HepG2 (cell line): ENCODE measurements around the gene TM9SF2. TPM values are rescaled to one million over a fixed set of nuclear protein-coding genes. Genes with fewer than 3 reads are reported as not detected.
A peak's percentile ranks its signal among the peaks of the same experiment; 100 is the strongest.
"Not testable (repeated sequence)": the region's sequence is repeated elsewhere in the genome, so short reads cannot be mapped to it uniquely, and the experiment has no call there.

ENCODE experiments used
- ATAC-seq: fragments of 200-7000 bp; cut with Tn5 transposase; 3 replicates; pipeline ENCODE4 v1.9.1; 2020; ENCODE audit warnings: mild to moderate bottlenecking, moderate library complexity
- BruUV-seq: library from RNA; stranded (reverse); fragments of 400-500 nt; replicated peaks from 2 replicates; lab custom pipeline; 2021; lab: Mats Ljungman, UMichigan
- CTCF ChIA-PET: fragments of 300-600 bp; formaldehyde crosslinking; extraction: SDS; loops from one replicate; lab custom pipeline; 2021; ENCODE audit warnings: low total read pairs, inconsistent platforms, low intra/inter-chr PET ratio; lab: Yijun Ruan, JAX
- POLR2A ChIA-PET: fragments of 350-600 bp; sonication (Branson Sonifier 250); formaldehyde crosslinking; loops from one replicate; lab custom pipeline; 2020; ENCODE audit warnings: antibody characterized with exemption, inconsistent platforms; lab: Yijun Ruan, JAX
- DNase-seq: peaks from one replicate; pipeline ENCODE4 v3.0.0-alpha.2; 2015; ENCODE audit warnings: low spot score
- FAIRE-seq: peaks from 3 replicates; lab custom pipeline; 2011; peaks lifted over from hg19 to GRCh38; lab: Jason Lieb, UNC
- H2AFZ ChIP-seq: one replicate; pipeline ENCODE4 v1.6.1; 2011; ENCODE audit warnings: low read length, inconsistent platforms
- H3K27ac ChIP-seq: fragments of 300-600 bp; 3 replicates; pipeline ENCODE4 v1.8.0; 2011; ENCODE audit warnings: mixed run types, mild to moderate bottlenecking, mixed read lengths, low read length, inconsistent platforms; ENCODE audit not compliant: insufficient read depth; ENCODE audit errors: extremely low read length
- H3K27me3 ChIP-seq, 2 experiments: fragments of 200-600 bp in 1 of 2; 2 replicates in 1 of 2; 3 replicates in 1 of 2; pipeline versions ENCODE4 v1.6.0 to v1.8.0; 2011; ENCODE audit warnings: low read length in 2 of 2, mild to moderate bottlenecking in 2 of 2, moderate library complexity in 2 of 2, inconsistent platforms in 1 of 2; ENCODE audit not compliant: insufficient read depth in 2 of 2, control insufficient read depth in 1 of 2
- H3K36me3 ChIP-seq, 2 experiments: fragments of 200-600 bp in 1 of 2; replicated peaks in 1 of 2; 2 replicates in 1 of 2; 3 replicates in 1 of 2; pipeline versions ENCODE4 v1.5.1 to v1.8.0; 2011; ENCODE audit warnings: low read length in 2 of 2, inconsistent platforms in 1 of 2; ENCODE audit not compliant: insufficient read depth in 2 of 2, control insufficient read depth in 1 of 2
- H3K4me1 ChIP-seq: 2 replicates; pipeline ENCODE4 v1.5.1; 2012; ENCODE audit warnings: low read length, inconsistent platforms; ENCODE audit not compliant: insufficient read depth
- H3K4me2 ChIP-seq: 2 replicates; pipeline ENCODE4 v1.6.0; 2011; ENCODE audit warnings: low read depth, low read length, inconsistent platforms
- H3K4me3 ChIP-seq, 3 experiments: fragments of 200-600 bp in 1 of 3; sonication (generic), shearing (Covaris generic) in 1 of 3; replicated peaks in 1 of 3; 2 replicates each; pipeline ENCODE4 v1.5.1; 2011 to 2016; ENCODE audit warnings: low read length in 3 of 3, inconsistent platforms in 2 of 3, low read depth in 2 of 3, mild to moderate bottlenecking in 2 of 3, control low read depth in 1 of 3, mixed read lengths in 1 of 3; ENCODE audit not compliant: insufficient read depth in 1 of 3
- H3K79me2 ChIP-seq: one replicate; pipeline ENCODE4 v1.6.1; 2011; ENCODE audit warnings: low read length, inconsistent platforms; ENCODE audit not compliant: insufficient read depth
- H3K9ac ChIP-seq: 2 replicates; pipeline ENCODE4 v1.6.0; 2011; ENCODE audit warnings: mild to moderate bottlenecking, low read depth, low read length, inconsistent platforms; ENCODE audit not compliant: insufficient read depth
- H3K9me3 ChIP-seq: 2 replicates; pipeline ENCODE4 v1.5.1; 2012; ENCODE audit warnings: mild to moderate bottlenecking, low read length
- H4K20me1 ChIP-seq: 2 replicates; pipeline ENCODE4 v1.6.0; 2011; ENCODE audit warnings: inconsistent platforms, mild to moderate bottlenecking, low read length, moderate library complexity; ENCODE audit not compliant: insufficient read depth
- ATRX ChIP-seq: sonication (generic); formaldehyde crosslinking; IDR thresholded peaks from 2 replicates; pipeline ENCODE4 v1.4.0; 2020; ENCODE audit warnings: missing genetic modification reagents, borderline replicate concordance
- HCFC1 ChIP-seq: fragments of 150-350 bp; IDR thresholded peaks from 2 replicates; pipeline ENCODE4 v1.6.1; 2014; ENCODE audit warnings: low read depth, low read length
- HMGA1 ChIP-seq: sonication (generic); formaldehyde crosslinking; conservative IDR thresholded peaks from 2 replicates; pipeline ENCODE4 v1.4.0; 2020; ENCODE audit warnings: missing genetic modification reagents
- IRX3 ChIP-seq: sonication (generic); formaldehyde crosslinking; IDR thresholded peaks from 2 replicates; pipeline ENCODE4 v1.8.1; 2023; ENCODE audit warnings: mild to moderate bottlenecking, low read depth, missing genetic modification reagents, borderline replicate concordance
- KDM1A ChIP-seq: IDR thresholded peaks from 2 replicates; pipeline ENCODE4 v1.6.1; 2016; ENCODE audit warnings: missing compliant biosample characterization
- POLR2AphosphoS2 ChIP-seq: IDR thresholded peaks from 2 replicates; pipeline ENCODE4 v1.6.1; 2011; ENCODE audit warnings: low read depth, low read length, improper control_type of control experiment
- SKI ChIP-seq: fragments of 450-650 bp; IDR thresholded peaks from one replicate; pipeline ENCODE4 v1.6.1; 2018; ENCODE audit warnings: mild to moderate bottlenecking; ENCODE audit not compliant: partially characterized antibody
- ZMYM4 ChIP-seq: sonication (generic); formaldehyde crosslinking; IDR thresholded peaks from 2 replicates; pipeline ENCODE4 v1.8.1; 2023; ENCODE audit warnings: mild to moderate bottlenecking, missing genetic modification reagents
- ZSCAN29 ChIP-seq: sonication (generic); formaldehyde crosslinking; conservative IDR thresholded peaks from 2 replicates; pipeline ENCODE4 v1.4.0; 2020; ENCODE audit warnings: mild to moderate bottlenecking, missing genetic modification reagents
- WGBS: methylation state at CpG from one replicate; pipeline ENCODE4 v1.1.6; 2017; ENCODE audit warnings: low lambda C conversion rate; 5-methylcytosine and 5-hydroxymethylcytosine counted together
- in situ Hi-C: cut with HindIII; loops from 2 replicates; pipeline ENCODE4 v1.10.0; 2017; ENCODE audit warnings: low pct_unique_long_range_greater_than_20kb; ENCODE audit not compliant: extremely low pct_ligation_motif_present
- intact Hi-C: fragments of 100-400 bp; cut with micrococcal nuclease; formaldehyde crosslinking; loops from one replicate; pipeline ENCODE4 v1.10.0; 2022; ENCODE audit not compliant: unreplicated experiment
- polyA plus RNA-seq, 8 experiments: library from polyadenylated mRNA; depleted of rRNA in 3 of 8; stranded (reverse) in 7 of 8; unstranded in 1 of 8; fragments of >200 nt; fragmentation: Illumina TruSeq in 4 of 8; extraction: Trizol in 4 of 8; gene quantifications; 2 replicates each; pipeline versions ENCODE4 v1.2.1 to v1.2.3, GENCODE V29; 2011 to 2016; ENCODE audit warnings: low read depth in 4 of 8, missing spikeins in 1 of 8, mixed read lengths in 1 of 8; ENCODE audit not compliant: insufficient read depth in 1 of 8
- total RNA-seq, 5 experiments: library from RNA; depleted of rRNA; stranded (reverse); fragments of >200 nt; fragmentation: Illumina TruSeq; extraction: Trizol; gene quantifications; 2 replicates each; pipeline ENCODE4 v1.2.3, GENCODE V29; 2016; ENCODE audit warnings: low read depth in 1 of 5
- TF ChIP-seq, protein P1 (sequence below): sonication (generic); formaldehyde crosslinking; IDR thresholded peaks from 2 replicates; pipeline ENCODE4 v1.4.0; 2020; ENCODE audit warnings: mild to moderate bottlenecking, low read depth, missing genetic modification reagents

TM9SF2 gene
- total and polyA plus RNA-seq, 2 of the 13 experiments (the other 11 are each of a cell fraction or from before 2014, with no cell fraction given), result 94.1 to 123 TPM

GRCh38 chr13:99459099-99459850 lies 42.0 kb upstream of the TM9SF2 start:
- ChIA-PET CTCF (no interaction called here), POLR2A (no interaction called here)
- H3K79me2 ChIP-seq, result no peaks in the 10 kb centered on the region
- ATAC-seq (peak; percentile 95), DNase-seq (peak; percentile 20), FAIRE-seq (no peak)
- no peaks in the 10 kb centered on the region for H4K20me1 ChIP-seq
- no peak overlapping the region for H3K27ac ChIP-seq
- H3K4me2 ChIP-seq, result no peak overlapping the region
- H3K4me3 ChIP-seq, result no peak overlapping the region
- TF ChIP-seq, protein P1, sequence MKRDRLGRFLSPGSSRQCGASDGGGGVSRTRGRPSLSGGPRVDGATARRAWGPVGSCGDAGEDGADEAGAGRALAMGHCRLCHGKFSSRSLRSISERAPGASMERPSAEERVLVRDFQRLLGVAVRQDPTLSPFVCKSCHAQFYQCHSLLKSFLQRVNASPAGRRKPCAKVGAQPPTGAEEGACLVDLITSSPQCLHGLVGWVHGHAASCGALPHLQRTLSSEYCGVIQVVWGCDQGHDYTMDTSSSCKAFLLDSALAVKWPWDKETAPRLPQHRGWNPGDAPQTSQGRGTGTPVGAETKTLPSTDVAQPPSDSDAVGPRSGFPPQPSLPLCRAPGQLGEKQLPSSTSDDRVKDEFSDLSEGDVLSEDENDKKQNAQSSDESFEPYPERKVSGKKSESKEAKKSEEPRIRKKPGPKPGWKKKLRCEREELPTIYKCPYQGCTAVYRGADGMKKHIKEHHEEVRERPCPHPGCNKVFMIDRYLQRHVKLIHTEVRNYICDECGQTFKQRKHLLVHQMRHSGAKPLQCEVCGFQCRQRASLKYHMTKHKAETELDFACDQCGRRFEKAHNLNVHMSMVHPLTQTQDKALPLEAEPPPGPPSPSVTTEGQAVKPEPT (CRISPR knock-in tag), result no peak
- TF ChIP-seq ZMYM4 (CRISPR knock-in tag) (no peak), HCFC1 (no peak), POLR2AphosphoS2 (no peak), KDM1A (CRISPR knock-in tag) (no peak), ATRX (CRISPR knock-in tag) (no peak), IRX3 (CRISPR knock-in tag) (no peak), ZSCAN29 (CRISPR knock-in tag) (no peak), HMGA1 (no peak), SKI (no peak)
- intact Hi-C loops (no loop called here), in situ Hi-C loops (no loop called here)
- H3K9ac ChIP-seq, result no peak overlapping the region
- H3K9me3 ChIP-seq, result no peaks in the 10 kb centered on the region
- H3K4me1 ChIP-seq, result no peaks in the 10 kb centered on the region
- no peak overlapping the region for H2AFZ ChIP-seq
- no TSS peak for BruUV-seq
- H3K27me3 ChIP-seq, result peaks cover 0 to 8% of the 10 kb centered on the region in 2 experiments; a peak in 2 of 5 replicates
- no peaks in the 10 kb centered on the region for H3K36me3 ChIP-seq
- 47% methylated on average over 10 of the region's 10 CpGs for WGBS

GRCh38 chr13:99460802-99461201 lies 40.5 kb upstream of the TM9SF2 start:
- H3K36me3 ChIP-seq, FAIRE-seq, H3K9me3 ChIP-seq, H3K4me3 ChIP-seq, CTCF ChIA-PET, in situ Hi-C loops, DNase-seq, H3K27ac ChIP-seq, H2AFZ ChIP-seq, H4K20me1 ChIP-seq, POLR2A ChIA-PET, BruUV-seq, ATAC-seq, intact Hi-C loops, H3K4me2 ChIP-seq, H3K79me2 ChIP-seq, H3K9ac ChIP-seq, H3K27me3 ChIP-seq, H3K4me1 ChIP-seq: not testable (repeated sequence)
- 21% methylated on average over 4 of the region's 4 CpGs for WGBS
